GM10266 (cell line): ENCODE data around the gene ENOPH1.
"Not testable (repeated sequence)": the region's sequence is repeated elsewhere in the genome, so short reads cannot be mapped to it uniquely, and the experiment has no call there.

Experiments used
- DNase-seq: peaks from one replicate; pipeline ENCODE4 v3.0.0; 2012; ENCODE audit errors: extremely low spot score
- CTCF ChIP-seq: IDR thresholded peaks from 2 replicates; pipeline ENCODE4 v1.5.1; 2012; ENCODE audit warnings: mild to moderate bottlenecking, low read depth; ENCODE audit not compliant: control insufficient read depth, insufficient read depth; ENCODE audit errors: missing control alignments

The ENOPH1 gene

DNA sequence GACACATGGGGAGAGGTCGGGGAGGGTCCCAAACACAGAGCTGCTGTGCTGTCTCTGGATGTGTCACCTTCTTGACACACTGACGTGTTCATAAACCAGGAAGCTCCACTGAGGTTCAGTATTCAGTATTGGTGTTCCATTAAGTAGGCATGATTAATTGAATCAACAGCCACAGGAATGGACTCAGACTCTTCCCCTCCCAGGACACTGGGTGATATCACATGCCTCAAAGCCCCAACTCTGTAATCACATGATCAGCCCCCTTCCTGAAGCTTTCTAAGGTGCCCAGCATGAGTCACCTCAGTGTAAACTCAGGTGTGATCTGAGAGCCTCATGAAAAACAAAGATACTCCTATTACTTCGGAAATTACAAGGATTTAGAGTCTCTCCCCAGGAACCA is 35.5 kb upstream of the ENOPH1 start:
- no peak for DNase-seq

GRCh38 chr4:82397527-82397926 is 32.9 kb upstream of the ENOPH1 start:
- DNase-seq: no peak
- TF ChIP-seq CTCF: no peak

More for the DNA sequence above, 35.5 kb upstream of the ENOPH1 start:
- TF ChIP-seq CTCF: no peak

DNA sequence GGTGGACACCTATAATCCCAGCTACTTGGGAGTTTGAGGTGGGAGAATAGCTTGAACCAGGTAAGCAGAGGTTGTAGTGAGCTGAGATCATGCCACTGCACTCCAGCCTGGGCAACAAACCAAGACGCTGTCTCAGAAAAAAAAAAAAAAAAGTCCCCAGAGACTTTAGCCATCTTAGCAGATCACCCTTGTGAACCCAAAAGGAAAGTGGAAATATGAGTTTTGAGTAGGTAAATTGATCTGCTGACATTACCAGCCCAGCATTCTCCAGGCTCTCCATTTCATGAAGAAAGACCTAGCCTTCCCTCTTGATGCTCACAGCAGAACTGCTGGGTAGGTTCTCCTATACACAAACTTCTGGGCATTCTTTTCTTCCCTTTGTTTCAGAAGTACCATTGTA is 32.1 kb upstream of the ENOPH1 start:
- TF ChIP-seq CTCF: no peak

DNA sequence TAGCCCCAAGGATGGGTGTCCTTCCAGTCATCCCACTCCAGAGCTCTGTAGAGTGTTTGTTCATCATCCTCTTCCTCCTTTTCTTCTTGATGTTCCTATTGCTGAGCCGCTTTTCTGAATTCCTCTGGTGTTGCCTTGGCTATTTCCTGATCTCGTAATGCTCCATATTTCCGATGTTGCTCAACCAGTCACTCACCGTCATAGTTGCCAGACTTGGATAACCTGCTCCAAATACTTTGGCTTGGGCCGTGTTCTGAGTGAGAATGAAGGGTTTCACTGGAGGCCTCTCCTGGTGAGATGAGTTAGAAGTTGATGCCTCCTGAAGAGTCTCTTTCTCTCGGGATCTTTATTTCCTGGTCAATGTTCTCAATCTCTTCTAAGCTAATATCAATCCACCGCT is 28.8 kb upstream of the ENOPH1 start:
- no peak for TF ChIP-seq CTCF
- DNase-seq: no peak

More for the DNA sequence above, 32.1 kb upstream of the ENOPH1 start:
- no peak for DNase-seq

DNA sequence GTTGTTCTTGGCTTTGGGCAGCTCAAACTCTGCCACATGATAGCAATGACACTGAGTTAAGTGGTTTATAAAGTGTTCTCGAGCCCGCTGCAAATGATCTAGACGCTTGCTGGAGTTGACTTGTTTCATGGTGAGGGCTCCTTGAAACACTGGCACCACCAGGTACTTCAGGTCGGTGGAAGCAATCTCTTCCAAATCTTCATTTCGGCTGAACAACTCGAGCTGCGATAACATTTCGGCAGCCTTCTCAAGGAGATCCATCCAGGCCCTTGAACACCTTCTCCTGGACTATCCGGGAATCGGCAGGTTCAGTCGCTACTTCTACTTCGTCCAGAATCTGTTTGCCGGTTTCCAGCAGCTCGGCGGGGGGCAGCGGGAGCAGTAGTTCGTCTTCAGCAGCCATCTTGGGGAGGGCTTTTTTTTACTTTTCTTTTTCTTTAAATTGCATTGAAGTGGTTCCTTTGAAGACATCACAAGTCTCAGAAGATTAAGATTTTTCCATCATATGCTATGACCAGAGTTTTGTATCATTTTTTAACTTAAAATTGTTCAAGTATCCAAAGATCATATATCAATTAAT is 28.1 kb upstream of the ENOPH1 start:
- no peak for TF ChIP-seq CTCF

GRCh38 chr4:82403725-82404124 is 26.7 kb upstream of the ENOPH1 start:
- no peak for TF ChIP-seq CTCF
- DNase-seq: no peak

More for the DNA sequence above, 28.1 kb upstream of the ENOPH1 start:
- DNase-seq: no peak

- DNase-seq: not testable (repeated sequence)
Observed at GRCh38 chr4:82415061-82415460, 15.3 kb upstream of the ENOPH1 start.

- DNase-seq: no peak
- TF ChIP-seq CTCF: no peak
Observed at GRCh38 chr4:82415922-82416365, 14.4 kb upstream of the ENOPH1 start.
